Astrocyte of the spinal cord (primary cell): ENCODE data around the gene OSGIN1.
"Not testable (repeated sequence)": the region's sequence is repeated elsewhere in the genome, so short reads cannot be mapped to it uniquely, and the experiment has no call there.

ENCODE experiments used
- DNase-seq: peaks from one replicate; pipeline ENCODE4 v3.0.0; 2011; ENCODE audit warnings: low read depth, low spot score
- H3K4me3 ChIP-seq: 2 replicates; pipeline ENCODE4 v1.5.1; 2011; ENCODE audit warnings: low read depth, mild to moderate bottlenecking, low read length, moderate library complexity
- in situ Hi-C: cut with HindIII; loops from 2 replicates; pipeline ENCODE4 v1.10.0; 2017; ENCODE audit warnings: low sequenced_read_pairs
- TF ChIP-seq, protein P1 (sequence below): IDR thresholded peaks from 2 replicates; pipeline ENCODE4 v1.5.1; 2012; ENCODE audit warnings: low read depth, mild to moderate bottlenecking, low read length, inconsistent platforms

The OSGIN1 gene

DNA sequence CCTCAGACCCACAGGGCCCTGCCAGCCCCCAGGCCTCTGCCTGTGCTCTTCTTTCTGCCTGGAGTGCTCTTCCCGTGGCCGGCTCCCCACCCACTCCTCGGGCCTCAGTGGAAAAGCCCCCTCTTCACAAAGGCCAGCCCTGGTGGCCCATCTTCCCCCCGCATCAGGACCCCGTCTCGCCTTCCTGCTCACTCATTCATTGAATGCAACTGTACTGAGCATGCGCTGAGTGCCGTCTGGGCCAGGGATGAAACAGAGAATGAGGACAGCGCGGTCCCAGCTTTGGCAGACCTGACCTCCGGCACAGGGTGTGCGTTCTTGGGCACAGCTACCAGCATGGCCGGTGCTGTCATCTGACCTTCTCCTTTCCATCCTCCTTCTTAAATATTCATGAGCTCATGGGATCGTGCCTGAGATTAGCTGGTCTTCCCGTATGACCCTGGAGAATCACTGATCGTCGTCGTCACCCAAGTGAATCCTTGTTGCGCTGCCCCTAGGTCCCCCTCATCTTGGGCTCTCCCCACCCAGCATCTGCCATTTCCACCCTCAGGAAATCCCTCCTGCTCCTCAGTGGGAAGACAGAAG lies 16.4 kb upstream of the OSGIN1 start:
- no peak for DNase-seq
- in situ Hi-C loops, result no loop called here
- no peak overlapping the region for H3K4me3 ChIP-seq
- TF ChIP-seq, protein P1, sequence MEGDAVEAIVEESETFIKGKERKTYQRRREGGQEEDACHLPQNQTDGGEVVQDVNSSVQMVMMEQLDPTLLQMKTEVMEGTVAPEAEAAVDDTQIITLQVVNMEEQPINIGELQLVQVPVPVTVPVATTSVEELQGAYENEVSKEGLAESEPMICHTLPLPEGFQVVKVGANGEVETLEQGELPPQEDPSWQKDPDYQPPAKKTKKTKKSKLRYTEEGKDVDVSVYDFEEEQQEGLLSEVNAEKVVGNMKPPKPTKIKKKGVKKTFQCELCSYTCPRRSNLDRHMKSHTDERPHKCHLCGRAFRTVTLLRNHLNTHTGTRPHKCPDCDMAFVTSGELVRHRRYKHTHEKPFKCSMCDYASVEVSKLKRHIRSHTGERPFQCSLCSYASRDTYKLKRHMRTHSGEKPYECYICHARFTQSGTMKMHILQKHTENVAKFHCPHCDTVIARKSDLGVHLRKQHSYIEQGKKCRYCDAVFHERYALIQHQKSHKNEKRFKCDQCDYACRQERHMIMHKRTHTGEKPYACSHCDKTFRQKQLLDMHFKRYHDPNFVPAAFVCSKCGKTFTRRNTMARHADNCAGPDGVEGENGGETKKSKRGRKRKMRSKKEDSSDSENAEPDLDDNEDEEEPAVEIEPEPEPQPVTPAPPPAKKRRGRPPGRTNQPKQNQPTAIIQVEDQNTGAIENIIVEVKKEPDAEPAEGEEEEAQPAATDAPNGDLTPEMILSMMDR, result no peak

DNA sequence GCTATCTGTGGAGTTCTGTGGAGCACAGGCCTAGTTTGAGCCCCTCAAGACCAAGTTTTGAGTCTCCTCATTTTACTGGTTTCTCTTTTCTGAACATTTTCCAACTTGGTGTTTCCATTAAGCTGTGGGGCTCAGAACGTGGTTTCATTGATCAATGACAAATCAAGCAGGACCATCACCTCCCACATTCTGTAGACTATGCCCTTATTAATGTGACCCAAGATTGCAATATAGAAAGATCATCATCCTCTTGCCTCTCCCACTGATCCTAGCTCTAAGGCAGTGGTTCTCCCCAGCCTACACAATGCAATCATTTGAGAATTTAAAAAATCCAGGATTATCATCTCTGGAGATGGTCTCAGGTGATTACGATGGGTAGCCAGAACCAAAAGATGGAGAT lies 15.8 kb upstream of the OSGIN1 start:
- in situ Hi-C loops, result no loop called here

DNA sequence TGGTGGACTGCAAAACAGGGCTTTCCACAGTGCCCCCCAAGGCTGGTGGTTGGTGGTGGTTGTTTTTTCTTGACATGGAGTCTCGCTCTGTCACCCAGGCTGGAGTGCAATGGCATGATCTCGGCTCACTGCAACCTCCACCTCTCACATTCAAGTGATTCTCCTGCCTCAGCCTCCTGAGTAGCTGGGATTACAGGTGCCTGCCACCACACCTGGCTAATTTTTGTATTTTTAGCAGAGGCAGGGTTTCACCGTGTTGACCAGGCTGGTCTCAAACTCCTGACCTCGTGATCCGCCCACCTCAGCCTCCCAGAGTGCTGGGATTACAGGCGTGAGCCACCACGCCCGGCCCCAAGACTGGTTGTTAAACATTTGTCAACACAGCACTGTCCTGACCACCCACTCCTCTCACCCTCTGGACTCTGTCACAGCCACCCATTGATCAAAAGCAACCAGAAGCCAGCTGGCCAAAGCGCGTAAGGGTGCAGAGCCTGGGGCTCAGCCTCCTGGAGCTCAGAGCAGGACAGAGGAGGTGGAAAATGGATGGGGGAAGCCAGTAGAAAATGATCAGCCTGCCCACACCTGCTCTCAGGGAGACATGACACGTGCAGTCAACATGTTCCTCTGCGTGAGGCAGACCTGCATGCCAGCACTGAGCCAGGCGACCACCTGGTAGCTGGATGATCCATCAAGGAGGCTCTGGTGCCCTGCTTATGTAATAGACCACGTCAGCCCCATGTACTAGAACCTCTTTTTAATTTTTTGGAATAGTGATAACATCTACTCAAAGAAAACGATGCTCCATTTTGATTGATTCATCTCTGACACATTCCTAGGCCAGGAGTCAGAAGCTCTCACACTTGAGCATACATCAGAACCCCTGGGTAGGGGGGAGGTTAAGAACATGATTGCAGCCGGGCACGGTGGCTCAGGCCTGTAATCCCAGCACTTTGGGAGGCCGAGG lies 14.8 kb upstream of the OSGIN1 start:
- H3K4me3 ChIP-seq, result no peak overlapping the region
- in situ Hi-C loops, result no loop called here
- no peak for DNase-seq
- TF ChIP-seq, protein P1, result no peak

More for the DNA sequence above, 15.8 kb upstream of the OSGIN1 start:
- no peak overlapping the region for H3K4me3 ChIP-seq
- no peak for DNase-seq
- TF ChIP-seq, protein P1, result no peak

DNA sequence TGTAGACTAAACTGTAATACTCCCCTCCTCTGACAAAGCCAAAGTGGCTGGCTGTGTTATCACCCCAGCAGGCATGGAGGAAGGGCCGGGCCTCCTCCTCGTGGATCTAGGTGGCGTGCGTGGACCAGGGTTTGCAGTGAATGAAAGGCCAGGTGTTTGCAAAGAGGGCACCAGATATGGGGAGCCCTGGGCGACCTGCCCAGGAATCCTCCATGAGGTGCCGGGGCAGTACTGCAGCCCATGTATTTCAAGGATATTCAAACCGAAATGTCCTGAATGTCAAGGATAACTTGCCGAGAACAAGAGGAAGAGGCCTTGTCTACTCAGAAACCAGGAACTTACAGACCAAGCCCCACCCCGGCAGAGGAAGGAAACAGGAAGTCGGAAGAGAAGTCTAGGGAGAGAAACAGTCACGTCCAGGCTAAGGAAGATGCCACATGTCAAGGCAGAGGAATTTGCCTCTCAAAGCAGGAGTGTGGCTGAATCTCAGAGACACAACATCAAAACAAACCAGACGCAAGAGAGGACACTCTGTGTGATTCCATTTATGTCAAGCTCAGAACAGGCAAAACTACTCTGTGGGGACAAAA lies 13.7 kb upstream of the OSGIN1 start:
- TF ChIP-seq, protein P1, result no peak
- no peak for DNase-seq
- in situ Hi-C loops, result no loop called here

DNA sequence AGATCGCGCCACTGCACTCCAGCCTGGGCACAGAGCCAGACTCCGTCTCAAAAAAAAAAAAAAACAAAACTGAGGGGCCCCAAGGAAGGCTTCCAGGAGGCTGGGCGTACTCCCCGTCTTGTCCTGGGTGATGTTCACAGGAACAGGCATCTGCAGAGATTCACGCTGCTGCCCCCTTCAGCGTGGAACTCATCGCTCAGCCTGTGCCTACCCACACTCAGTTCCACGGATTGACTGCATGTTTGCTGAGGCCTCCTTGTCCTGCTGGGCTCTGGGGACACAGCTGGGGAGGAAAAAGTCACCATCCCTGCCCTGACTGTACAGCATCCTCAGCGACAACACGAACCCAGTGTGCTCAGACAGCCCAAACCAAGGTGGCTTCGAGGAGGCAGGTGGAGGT lies 12.9 kb upstream of the OSGIN1 start:
- no peak overlapping the region for H3K4me3 ChIP-seq
- no peak for DNase-seq
- in situ Hi-C loops, result no loop called here
- TF ChIP-seq, protein P1, result no peak

More for the DNA sequence above, 13.7 kb upstream of the OSGIN1 start:
- H3K4me3 ChIP-seq, result no peak overlapping the region

DNA sequence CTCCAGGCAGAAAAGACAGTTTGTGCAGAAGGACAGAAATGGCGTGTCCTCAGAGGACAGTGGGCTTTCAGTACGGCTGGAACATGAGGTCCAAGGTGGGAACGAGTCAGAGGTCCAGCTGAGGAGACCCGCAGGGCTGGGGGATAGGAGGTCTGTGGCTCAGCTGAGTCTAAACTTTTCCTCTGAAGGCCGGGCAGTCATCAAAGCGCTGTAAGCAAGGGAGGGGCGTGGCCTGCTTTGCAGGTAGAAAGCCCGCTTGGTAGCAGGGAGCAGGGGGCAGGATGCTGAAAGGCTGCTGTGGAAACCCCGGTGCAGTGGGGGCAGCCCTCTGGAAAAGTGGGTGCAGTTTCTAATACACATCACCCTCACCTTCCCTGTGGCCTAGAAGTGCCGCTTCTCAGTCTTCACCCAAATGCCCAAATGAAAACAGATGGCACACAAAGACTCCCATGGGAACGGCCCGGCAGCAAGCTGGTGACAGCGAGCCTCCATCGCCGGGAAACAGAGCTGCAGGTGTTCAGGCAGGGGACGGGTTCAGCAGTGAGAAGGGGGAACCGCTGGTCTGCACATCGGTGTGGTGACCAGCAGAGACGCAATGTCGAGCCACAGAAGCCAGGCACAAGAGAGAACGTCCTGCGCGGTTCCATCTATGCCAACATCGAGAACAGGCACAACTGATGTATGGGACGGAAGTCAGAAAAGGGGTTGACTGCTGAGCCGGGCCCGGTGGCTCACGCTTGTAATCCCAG lies 12.2 kb upstream of the OSGIN1 start:
- TF ChIP-seq, protein P1, result no peak
- no peak for DNase-seq
- H3K4me3 ChIP-seq, result no peak overlapping the region
- in situ Hi-C loops, result no loop called here

DNA sequence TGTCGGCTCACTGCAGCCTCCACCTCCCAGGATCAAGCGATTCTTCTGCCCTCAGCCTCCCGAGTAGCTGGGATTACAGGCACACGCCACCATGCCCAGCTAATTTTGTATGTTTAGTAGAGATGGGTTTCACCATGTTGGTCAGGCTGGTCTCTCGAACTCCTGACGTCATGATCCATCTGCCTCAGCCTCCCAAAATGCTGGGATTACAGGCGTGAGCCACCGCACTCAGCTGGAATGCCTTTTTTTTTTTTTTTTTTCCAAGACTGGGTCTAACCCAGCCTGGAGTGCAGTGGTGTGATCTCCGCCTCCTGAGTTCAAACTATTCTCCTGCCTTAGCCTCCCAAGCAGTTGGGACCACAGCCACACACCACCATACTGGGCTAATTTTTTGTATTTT lies 11.5 kb upstream of the OSGIN1 start:
- in situ Hi-C loops, result not testable (repeated sequence)

More for the DNA sequence above, 11.5 kb upstream of the OSGIN1 start:
- not testable (repeated sequence) for DNase-seq, H3K4me3 ChIP-seq
